ENCODE data around the gene SH2D2A. TPM values are rescaled to one million over a fixed set of nuclear protein-coding genes. Genes with fewer than 3 reads are reported as not detected.
"Not testable (repeated sequence)": the region's sequence is repeated elsewhere in the genome, so short reads cannot be mapped to it uniquely, and the experiment has no call there.

SH2D2A gene
- total RNA-seq, 1 donor from 2014 or later = 0.20 TPM

- DNase-seq (ENCODE audit: low read depth, low spot score) = no peak
These were observed 47.9 kb downstream of the SH2D2A start for GRCh38 chr1:156768610-156769295.

- DNase-seq (ENCODE audit: low read depth, low spot score) = no peak
These were observed 48.6 kb downstream of the SH2D2A start for GRCh38 chr1:156767879-156768604.

GRCh38 chr1:156767101-156767878 is 49.4 kb downstream of the SH2D2A start, which contains the start of gene PRCC:
Gene PRCC, plus strand, starts transcription at chr1:156767535. Its CDS starts 237 bp downstream, at chr1:156767772.
- peak; percentile 100 for DNase-seq (ENCODE audit: low read depth, low spot score)

GRCh38 chr1:156766298-156767100 is 50.1 kb downstream of the SH2D2A start:
- no peak for DNase-seq (ENCODE audit: low read depth, low spot score)

- no peak for DNase-seq (ENCODE audit: low read depth, low spot score)
These were observed 51.0 kb downstream of the SH2D2A start for GRCh38 chr1:156765666-156766065.

GRCh38 chr1:156765136-156765535 is 51.5 kb downstream of the SH2D2A start:
- DNase-seq (ENCODE audit: low read depth, low spot score) = not testable (repeated sequence)

- DNase-seq (ENCODE audit: low read depth, low spot score) = no peak
These were observed 55.9 kb downstream of the SH2D2A start for GRCh38 chr1:156760796-156761104.

- no peak for DNase-seq (ENCODE audit: low read depth, low spot score)
These were observed 56.4 kb downstream of the SH2D2A start for GRCh38 chr1:156760092-156760795.

- DNase-seq (ENCODE audit: low read depth, low spot score) = not testable (repeated sequence)
These were observed 58.9 kb downstream of the SH2D2A start for GRCh38 chr1:156757572-156758253.

- no peak for DNase-seq (ENCODE audit: low read depth, low spot score)
These were observed 60.3 kb downstream of the SH2D2A start for GRCh38 chr1:156756355-156756754.

Other genes with a start within 250 kb of the SH2D2A start
- 19.1 and 37.9 TPM in 2 replicates for gene IQGAP3, start 244.3 kb downstream of the SH2D2A start, total RNA-seq
- gene TTC24, start 237.1 kb downstream of the SH2D2A start, total RNA-seq = not detected in 2 replicates
- 97.7 and 126 TPM in 2 replicates for gene NAXE, start 225.1 kb downstream of the SH2D2A start, total RNA-seq
- 27.2 and 45.6 TPM in 2 replicates for gene GPATCH4, start 215.4 kb downstream of the SH2D2A start, total RNA-seq
- not detected in 2 replicates for gene HAPLN2, start 197.4 kb downstream of the SH2D2A start, total RNA-seq
- not detected in 2 replicates for gene BCAN, start 174.7 kb downstream of the SH2D2A start, total RNA-seq
- 285 and 293 TPM in 2 replicates for gene NES, start 139.4 kb downstream of the SH2D2A start, total RNA-seq
- gene CRABP2, start 111.3 kb downstream of the SH2D2A start, total RNA-seq = 0.11 and 0.46 TPM in 2 replicates
- gene METTL25B, start 88.4 kb downstream of the SH2D2A start, total RNA-seq = 7.5 and 7.9 TPM in 2 replicates
- 9.6 and 10.1 TPM in 2 replicates for gene ISG20L2, start 88.1 kb downstream of the SH2D2A start, total RNA-seq
- gene MRPL24, start 75.8 kb downstream of the SH2D2A start, total RNA-seq = 56.2 and 66.9 TPM in 2 replicates
- gene HDGF, start 65.2 kb downstream of the SH2D2A start, total RNA-seq = 206 and 293 TPM in 2 replicates
- gene PRCC, start 49.3 kb downstream of the SH2D2A start, total RNA-seq = 14.8 and 18.8 TPM in 2 replicates
- not detected in 2 replicates for gene INSRR, start 42.3 kb upstream of the SH2D2A start, total RNA-seq
- gene NTRK1, start 44.0 kb upstream of the SH2D2A start, total RNA-seq = under 0.01 and 0.14 TPM in 2 replicates
- 15.8 and 17.3 TPM in 2 replicates for gene PEAR1, start 76.9 kb upstream of the SH2D2A start, total RNA-seq
- gene LRRC71, start 103.8 kb upstream of the SH2D2A start, total RNA-seq = 0.11 and 0.40 TPM in 2 replicates
- 25.4 and 26.2 TPM in 2 replicates for gene ARHGEF11, start 228.9 kb upstream of the SH2D2A start, total RNA-seq